OCI-M2 (cell line): ENCODE data around the gene CHN1.

ENCODE experiments used
- DNase-seq: peaks from one replicate; lab custom pipeline; 2025; ENCODE audit not compliant: unreplicated experiment; lab: John Stamatoyannopoulos, UW

Gene CHN1

GRCh38 chr2:174789001-174789400, 216.2 kb downstream of the CHN1 start:
- DNase-seq: no peak

GRCh38 chr2:174788291-174788929, 216.8 kb downstream of the CHN1 start:
- no peak for DNase-seq

GRCh38 chr2:174787487-174788205, 217.5 kb downstream of the CHN1 start:
- no peak for DNase-seq

GRCh38 chr2:174786066-174786725, 219.0 kb downstream of the CHN1 start:
- DNase-seq: no peak

DNA sequence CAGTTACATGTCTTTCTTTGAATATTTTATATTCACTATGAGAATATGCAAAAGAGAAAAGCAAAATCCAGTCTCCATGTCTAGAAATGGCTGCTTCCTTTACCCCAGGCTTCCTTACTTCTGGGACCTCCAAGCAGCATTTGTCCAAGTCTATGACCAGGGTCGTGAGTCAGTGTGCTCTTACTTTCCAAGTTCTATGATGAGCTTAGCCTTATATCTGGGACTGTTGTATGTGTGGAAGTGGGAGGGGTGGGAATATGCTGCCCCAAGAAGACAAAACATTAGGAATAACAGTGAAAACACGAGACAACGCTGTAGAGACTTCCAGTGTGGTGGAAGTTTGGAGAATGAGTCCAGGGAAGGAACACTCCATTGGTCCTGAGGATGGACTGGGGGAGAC, 219.7 kb downstream of the CHN1 start:
- DNase-seq: no peak

GRCh38 chr2:174784909-174785308, 220.3 kb downstream of the CHN1 start:
- DNase-seq: no peak

DNA sequence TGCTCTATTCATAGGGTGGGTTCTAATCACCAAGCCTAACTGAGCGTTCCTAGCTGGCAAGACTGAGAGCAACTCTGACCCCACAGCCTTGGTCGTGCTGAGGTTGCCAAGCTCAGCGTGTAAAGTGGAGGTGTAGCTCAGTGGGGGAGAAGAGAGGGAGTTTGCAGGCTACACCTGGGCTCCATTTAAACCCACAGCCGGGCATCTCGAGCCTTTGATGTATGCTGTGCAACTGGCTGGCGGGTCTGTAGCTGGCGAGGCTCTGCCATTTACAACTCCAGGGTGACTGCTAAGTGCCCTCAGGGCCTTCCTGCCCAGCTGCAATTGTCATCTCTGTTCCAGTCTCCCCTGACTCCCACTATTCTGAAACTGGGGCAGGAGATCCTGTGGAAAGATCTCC, 220.9 kb downstream of the CHN1 start:
- no peak for DNase-seq

GRCh38 chr2:174781996-174782395, 223.2 kb downstream of the CHN1 start:
- no peak for DNase-seq

DNA sequence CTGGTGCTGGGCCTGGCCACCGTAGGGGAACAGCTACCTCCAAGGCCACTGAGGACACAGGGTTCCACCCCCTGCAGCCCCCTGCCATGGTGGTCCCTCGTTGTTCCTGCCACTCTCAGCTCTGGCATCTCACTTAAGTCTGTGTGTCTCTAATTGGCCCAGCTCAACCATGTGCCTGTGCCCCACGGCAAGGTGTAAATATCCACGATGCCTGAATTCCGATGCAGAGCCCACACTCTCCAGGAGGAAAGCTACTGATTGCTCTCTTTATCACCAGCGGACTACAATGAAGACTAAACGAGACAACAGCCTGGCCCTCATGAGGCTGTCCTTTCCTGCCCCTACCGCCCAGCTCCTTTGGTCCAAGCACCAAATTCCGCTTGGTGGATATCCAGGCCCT, 223.9 kb downstream of the CHN1 start:
- no peak for DNase-seq

- DNase-seq: no peak
These were observed 224.3 kb downstream of the CHN1 start for GRCh38 chr2:174780856-174781255.

- DNase-seq: no peak
These were observed 224.9 kb downstream of the CHN1 start for GRCh38 chr2:174780191-174780840.

DNA sequence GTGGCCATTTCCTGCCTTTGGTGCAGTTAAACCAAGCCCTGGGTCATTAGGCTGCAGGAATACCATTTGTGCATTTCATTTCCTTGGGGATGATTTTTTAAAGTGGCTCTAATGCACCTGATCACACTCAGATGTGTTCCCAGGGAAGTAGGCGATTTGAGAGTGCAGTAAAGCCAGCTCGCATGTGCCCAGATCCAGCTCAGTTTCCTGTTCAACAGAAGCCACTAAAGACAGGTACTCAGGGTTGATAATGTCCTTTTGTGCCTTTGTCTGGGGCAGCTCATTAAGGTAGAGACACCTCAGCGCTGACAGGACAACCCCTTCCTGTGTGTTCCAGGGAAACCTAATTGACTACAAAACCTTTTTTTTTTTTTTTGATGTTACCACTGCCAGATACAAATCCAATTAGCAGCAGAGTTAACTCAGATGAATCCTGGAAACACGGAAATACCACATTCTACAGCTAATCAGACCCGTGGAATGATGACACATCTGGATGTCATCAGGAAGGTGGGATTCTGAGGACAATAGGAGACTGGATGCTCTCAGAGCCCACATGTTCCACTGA, 225.7 kb downstream of the CHN1 start:
- DNase-seq: no peak

DNA sequence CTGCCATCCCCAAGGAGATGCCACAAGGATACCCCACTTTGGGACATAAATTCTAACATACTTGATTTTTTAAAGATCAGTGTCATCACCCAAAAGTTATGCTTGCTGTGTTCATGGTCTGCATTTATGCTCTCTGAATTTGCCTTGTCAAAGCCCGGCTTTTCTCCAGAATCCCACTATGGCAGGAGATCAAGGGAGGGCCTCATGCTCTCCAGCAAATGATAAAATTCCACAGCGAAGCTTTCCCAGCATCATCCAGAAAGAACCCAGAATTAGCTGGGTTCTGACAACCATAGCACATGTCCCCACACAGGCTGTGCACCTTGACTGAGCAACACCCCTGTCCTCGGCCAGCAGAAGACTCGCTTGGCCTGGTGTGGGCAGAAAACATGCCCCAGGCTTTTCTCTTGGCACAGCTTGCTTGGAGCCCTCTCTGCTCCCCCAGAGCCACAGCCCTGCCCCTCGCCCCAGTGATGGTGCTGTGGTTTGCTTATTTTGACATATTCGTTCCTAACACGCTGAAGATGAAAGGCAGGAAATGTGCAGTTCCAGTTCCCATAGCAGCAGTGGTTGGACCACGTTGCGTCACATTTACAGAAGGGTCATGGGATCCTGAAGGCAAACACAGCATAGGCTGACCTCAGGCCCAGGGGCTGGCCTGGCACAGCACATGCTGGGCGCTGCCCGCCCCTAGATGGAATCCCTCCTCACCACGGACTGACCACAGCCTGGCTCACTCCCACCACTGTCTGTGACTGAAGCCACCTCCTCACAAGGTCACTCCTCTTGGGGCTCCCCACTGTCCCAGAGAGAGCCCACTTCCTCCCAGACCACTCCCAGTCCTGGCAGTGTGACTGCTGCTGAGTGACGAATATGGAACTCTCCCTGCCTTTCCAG, 226.8 kb downstream of the CHN1 start:
- DNase-seq: no peak

GRCh38 chr2:174777347-174778084, 227.7 kb downstream of the CHN1 start:
- DNase-seq: no peak

DNA sequence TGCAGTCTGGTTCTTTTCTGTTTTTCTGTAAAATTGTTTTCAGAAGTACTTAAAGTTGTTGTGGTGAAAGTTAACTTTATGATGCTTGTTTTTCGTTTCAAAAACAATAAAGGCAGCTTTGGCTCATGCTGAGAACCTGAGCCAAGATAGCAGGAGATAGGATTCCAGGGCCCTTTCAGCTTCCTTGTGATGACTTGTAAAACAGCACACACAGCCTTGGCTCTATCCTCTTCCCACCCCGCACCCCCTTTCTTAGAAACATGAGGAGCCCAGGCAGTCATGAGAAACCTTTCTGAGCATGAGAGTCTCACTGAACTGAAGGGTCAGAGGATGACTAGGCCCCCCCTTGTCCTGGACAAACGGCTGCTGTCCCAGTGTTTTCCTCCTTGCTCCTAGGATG, 228.5 kb downstream of the CHN1 start:
- no peak for DNase-seq

DNA sequence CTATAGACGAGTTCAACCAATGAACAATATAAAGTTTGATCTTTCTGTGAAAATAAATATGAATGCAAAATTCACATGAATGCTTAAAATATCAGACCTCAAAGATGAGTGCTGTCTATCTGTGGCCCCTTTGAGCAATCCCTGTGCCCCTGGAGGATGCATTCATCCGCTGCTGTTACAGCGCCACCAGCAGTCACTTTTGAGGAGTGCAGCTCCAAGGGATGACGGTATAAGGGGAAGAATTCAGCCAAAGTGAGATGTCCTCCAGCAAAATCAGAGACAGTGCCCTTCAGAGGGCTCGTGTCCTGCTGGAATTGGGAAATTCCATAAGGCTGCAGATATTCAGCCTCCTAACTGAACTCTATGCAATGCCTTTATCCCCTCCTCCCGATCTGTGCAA, 229.0 kb downstream of the CHN1 start:
- no peak for DNase-seq

- DNase-seq: no peak
These were observed 229.6 kb downstream of the CHN1 start for GRCh38 chr2:174775571-174775980.

DNA sequence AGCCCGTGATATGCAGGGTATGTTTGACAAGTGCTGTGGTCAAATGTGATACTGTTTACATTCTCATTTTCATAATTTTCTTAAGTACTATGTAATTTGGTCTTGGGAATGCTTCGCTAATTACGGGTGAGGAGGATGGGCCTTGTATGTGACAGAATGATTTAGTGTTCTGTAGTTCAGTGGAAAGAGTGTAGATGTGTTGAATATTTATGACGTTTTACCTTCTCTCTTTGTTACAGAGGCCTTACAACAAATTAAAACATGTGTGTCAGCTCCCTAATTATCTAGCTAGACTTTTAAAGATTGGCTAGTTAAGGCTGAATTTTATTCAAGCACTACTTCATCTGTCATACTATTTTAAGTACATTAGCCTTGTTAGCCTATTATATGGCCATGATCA, 230.3 kb downstream of the CHN1 start:
- no peak for DNase-seq

GRCh38 chr2:174773215-174773614, 232.0 kb downstream of the CHN1 start:
- no peak for DNase-seq

GRCh38 chr2:174772472-174772801, 232.7 kb downstream of the CHN1 start:
- DNase-seq: no peak
